Left ventricle myocardium inferior (tissue), 1 donor: Measurements from ENCODE around the gene PRRX2. TPM values are rescaled to one million over a fixed set of nuclear protein-coding genes. Genes with fewer than 3 reads are reported as not detected.

Experiments used
- DNase-seq: peaks from one replicate; pipeline ENCODE4 v3.0.0-alpha.2; 2020
- H3K27ac ChIP-seq: fragments of 200-600 bp; replicated peaks from 2 replicates; pipeline ENCODE4 v1.8.0; 2021
- H3K27me3 ChIP-seq: fragments of 200-600 bp; 2 replicates; pipeline ENCODE4 v1.8.0; 2021; ENCODE audit warnings: low read depth
- H3K36me3 ChIP-seq: fragments of 200-600 bp; 2 replicates; pipeline ENCODE4 v1.8.0; 2021
- H3K4me1 ChIP-seq: fragments of 200-600 bp; 2 replicates; pipeline ENCODE4 v1.8.0; 2021
- H3K4me3 ChIP-seq: fragments of 200-600 bp; 2 replicates; pipeline ENCODE4 v1.8.0; 2021; ENCODE audit warnings: mild to moderate bottlenecking, moderate library complexity
- H3K9me3 ChIP-seq: fragments of 200-600 bp; replicated peaks from 2 replicates; pipeline ENCODE4 v1.8.0; 2021
- intact Hi-C: fragments of 100-400 bp; cut with micrococcal nuclease; formaldehyde crosslinking; loops from one replicate; pipeline ENCODE4 v1.11.0; 2022
- total RNA-seq: library from RNA; stranded (reverse); fragmentation: NEBNext Ultra II Directional; extraction: Animal tissue kit (Norgen Biotek cat#: 25700); gene quantifications from one replicate; pipeline ENCODE4 v1.2.1, GENCODE V29; 2021
- TF ChIP-seq, protein P1 (sequence below): fragments of 200-600 bp; IDR thresholded peaks from 2 replicates; pipeline ENCODE4 v1.8.0; 2021; ENCODE audit warnings: antibody characterized with exemption, mild to moderate bottlenecking, borderline replicate concordance
- donor health status: DM: no; HTN: yes; CAD: no; lungs with severe emphysema.

PRRX2 gene
- total RNA-seq, 1 donor from 2014 or later = 0.85 TPM

DNA sequence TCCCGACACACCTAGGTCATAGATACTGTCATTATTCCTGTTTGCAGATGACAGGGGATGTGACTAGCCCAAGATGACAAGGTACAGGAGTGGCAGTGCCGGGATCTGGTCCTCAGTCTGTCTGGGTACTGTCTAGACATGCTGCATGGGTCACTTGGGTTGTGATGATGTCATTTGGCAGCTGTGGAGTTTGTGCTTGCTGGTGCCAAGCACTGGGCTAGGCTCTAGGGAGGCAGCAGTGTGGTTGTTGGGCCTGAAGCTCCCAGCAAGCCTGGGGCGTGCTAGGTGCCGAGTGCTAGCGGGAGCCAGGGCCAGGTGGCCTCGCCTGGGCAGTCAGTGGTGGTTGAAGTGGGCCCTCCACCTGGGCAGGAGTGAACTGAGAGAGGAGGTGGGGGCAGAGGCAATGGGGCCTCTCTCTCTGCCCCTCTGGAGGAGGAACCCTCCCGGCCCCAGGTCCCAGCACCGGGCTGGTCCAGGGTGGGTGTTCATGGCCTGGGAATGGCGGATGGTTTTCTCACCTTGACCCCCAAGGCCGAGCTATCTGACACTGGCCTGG, 14.7 kb upstream of the PRRX2 start:
- no peaks in the 10 kb centered on the region for H3K9me3 ChIP-seq
- no peak overlapping the region for H3K4me3 ChIP-seq
- DNase-seq = no peak
- intact Hi-C loops = no loop called here
- H3K36me3 ChIP-seq = no peaks in the 10 kb centered on the region
- H3K27me3 ChIP-seq = peaks cover 6% of the 10 kb centered on the region
- peaks cover 4% of the 10 kb centered on the region for H3K4me1 ChIP-seq
- no peak overlapping the region for H3K27ac ChIP-seq
- TF ChIP-seq, protein P1, sequence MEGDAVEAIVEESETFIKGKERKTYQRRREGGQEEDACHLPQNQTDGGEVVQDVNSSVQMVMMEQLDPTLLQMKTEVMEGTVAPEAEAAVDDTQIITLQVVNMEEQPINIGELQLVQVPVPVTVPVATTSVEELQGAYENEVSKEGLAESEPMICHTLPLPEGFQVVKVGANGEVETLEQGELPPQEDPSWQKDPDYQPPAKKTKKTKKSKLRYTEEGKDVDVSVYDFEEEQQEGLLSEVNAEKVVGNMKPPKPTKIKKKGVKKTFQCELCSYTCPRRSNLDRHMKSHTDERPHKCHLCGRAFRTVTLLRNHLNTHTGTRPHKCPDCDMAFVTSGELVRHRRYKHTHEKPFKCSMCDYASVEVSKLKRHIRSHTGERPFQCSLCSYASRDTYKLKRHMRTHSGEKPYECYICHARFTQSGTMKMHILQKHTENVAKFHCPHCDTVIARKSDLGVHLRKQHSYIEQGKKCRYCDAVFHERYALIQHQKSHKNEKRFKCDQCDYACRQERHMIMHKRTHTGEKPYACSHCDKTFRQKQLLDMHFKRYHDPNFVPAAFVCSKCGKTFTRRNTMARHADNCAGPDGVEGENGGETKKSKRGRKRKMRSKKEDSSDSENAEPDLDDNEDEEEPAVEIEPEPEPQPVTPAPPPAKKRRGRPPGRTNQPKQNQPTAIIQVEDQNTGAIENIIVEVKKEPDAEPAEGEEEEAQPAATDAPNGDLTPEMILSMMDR = no peak

DNA sequence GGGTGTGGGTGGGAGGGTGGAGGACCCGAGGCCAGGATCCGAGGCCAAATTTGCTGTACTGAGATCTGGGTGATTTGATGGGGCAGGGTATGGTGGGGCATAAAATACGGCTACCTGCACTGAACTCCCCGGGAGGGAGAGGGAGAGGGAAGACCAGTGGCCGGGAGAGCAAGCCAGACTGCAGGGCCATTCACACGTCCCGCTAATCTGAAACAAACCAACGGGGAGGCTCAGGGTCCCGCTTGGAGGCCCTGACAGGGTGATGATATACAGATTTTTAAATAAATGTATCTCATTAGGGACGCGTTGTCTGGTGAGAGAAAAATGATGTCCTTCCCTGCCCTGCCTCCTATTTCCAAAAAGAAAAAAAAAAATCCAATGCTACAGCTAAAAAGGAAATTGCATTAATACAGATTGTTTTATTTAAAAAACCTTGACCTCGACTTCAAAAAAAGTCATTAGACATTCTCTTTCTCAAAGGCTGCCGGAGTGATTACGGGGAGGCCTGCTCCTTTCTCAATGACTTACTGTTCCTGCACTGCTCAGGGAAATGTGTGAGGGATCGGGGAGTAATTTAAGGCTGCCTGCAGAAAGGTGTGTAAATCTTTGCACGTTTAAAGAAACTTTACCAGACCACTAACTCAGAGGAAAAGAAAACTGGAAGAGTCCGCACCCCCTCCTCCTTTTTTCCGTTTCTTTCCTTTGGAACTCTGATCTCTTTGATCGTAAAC, 11.5 kb upstream of the PRRX2 start:
- no peak for DNase-seq
- no peaks in the 10 kb centered on the region for H3K9me3 ChIP-seq
- no peaks in the 10 kb centered on the region for H3K36me3 ChIP-seq
- H3K27ac ChIP-seq = no peak overlapping the region
- intact Hi-C loops = no loop called here
- no peak overlapping the region for H3K4me3 ChIP-seq
- TF ChIP-seq, protein P1 = no peak
- H3K4me1 ChIP-seq = peaks cover 4% of the 10 kb centered on the region
- peaks cover 12% of the 10 kb centered on the region for H3K27me3 ChIP-seq

DNA sequence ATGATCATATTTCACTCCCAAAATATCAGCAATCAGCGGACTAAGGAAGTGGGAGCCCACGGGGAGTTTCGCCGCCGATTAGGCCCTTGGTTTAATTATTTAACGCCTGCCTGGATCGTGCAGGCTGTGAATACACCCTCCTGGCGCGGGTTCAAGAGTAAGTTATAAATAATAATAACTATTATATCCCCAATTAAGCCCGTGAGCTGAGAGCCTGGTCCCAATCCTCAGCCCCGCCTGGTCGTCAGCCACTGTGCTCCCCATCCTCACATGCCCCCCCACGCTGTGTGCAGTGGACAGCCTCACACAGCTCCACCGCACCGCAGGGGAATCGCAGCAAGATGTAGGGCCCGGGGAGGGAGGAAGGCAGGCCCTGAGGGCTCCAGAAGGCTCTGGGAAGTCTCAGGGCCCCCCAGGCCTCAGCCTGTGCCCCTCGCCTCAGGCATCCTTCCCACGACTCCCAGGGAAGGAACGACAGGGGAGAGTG, 10.8 kb upstream of the PRRX2 start:
- DNase-seq = no peak
- H3K27ac ChIP-seq = no peak overlapping the region
- peaks cover 4% of the 10 kb centered on the region for H3K4me1 ChIP-seq
- TF ChIP-seq, protein P1 = no peak
- H3K4me3 ChIP-seq = no peak overlapping the region
- no peaks in the 10 kb centered on the region for H3K36me3 ChIP-seq
- H3K27me3 ChIP-seq = peaks cover 7% of the 10 kb centered on the region
- intact Hi-C loops = no loop called here
- no peaks in the 10 kb centered on the region for H3K9me3 ChIP-seq

DNA sequence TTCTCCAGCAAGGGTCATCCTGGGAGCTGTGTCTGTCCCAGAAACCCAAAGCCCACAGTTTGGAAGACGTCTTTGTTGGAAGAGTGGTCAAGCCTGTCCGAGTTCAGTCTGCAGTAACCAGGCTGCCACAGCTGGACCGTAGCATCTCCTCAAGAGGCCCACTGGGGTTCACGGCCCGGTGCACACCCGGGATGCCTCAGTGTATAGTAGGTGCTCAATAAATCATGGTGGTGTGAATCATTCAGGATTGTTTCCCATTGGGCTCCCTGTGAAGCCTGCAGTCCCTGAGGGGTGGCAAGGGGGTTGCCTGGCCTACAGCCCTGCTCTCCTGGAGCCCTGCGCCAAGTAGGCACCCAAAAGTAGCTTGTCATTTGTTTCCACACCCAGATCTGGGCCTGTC, 10.3 kb upstream of the PRRX2 start:
- Histone ChIP-seq H3K27ac (no peak overlapping the region), H3K27me3 (peaks cover 7% of the 10 kb centered on the region), H3K9me3 (no peaks in the 10 kb centered on the region), H3K4me3 (no peak overlapping the region), H3K36me3 (no peaks in the 10 kb centered on the region), H3K4me1 (peaks cover 4% of the 10 kb centered on the region)
- DNase-seq = no peak
- TF ChIP-seq, protein P1 = no peak
- intact Hi-C loops = no loop called here

DNA sequence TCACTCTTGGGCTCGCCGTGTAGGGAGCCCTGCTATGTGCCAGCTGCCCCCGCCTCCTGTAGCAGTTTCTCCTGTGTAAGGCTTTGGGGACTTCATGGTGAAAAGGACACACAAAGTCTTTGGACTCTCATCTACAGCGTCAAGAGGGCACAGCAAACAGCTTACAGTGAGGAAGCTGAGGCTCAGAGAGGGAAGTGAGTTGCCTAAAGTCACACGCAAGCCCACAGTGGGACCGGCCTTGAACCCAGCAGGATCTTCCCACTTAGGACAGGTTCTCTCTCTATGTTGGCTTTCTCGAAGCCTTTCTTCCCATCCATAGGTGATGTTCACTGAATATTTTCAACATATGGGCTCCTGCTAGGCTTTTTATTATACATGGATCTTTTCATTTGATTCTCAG, 9.8 kb upstream of the PRRX2 start:
- Histone ChIP-seq H3K36me3 (no peaks in the 10 kb centered on the region), H3K4me3 (no peak overlapping the region), H3K9me3 (no peaks in the 10 kb centered on the region), H3K27me3 (peaks cover 7% of the 10 kb centered on the region), H3K27ac (no peak overlapping the region), H3K4me1 (peaks cover 4% of the 10 kb centered on the region)
- TF ChIP-seq, protein P1 = no peak
- intact Hi-C loops = no loop called here
- no peak for DNase-seq
